Measurements from ENCODE around the gene NECAB3. TPM values are rescaled to one million over a fixed set of nuclear protein-coding genes. Genes with fewer than 3 reads are reported as not detected.

Gene NECAB3
- total and polyA plus RNA-seq, 4 donors: 10.5 to 14.8 (median 11.1) TPM

GRCh38 chr20:33671573-33672288 is 2.5 kb downstream of the NECAB3 start:
- H3K36me3 ChIP-seq (ENCODE audit: control insufficient read depth in 4 of 4, insufficient read depth in 3 of 4, low read depth in 1 of 4, low read length in 3 of 4): peaks cover 0 to 4% (median 0%) of the 10 kb centered on the region in 4 donors
- H3K9ac ChIP-seq (ENCODE audit: low read depth in 1 of 2, low read length in 2 of 2): no peak overlapping the region
- H3K4me1 ChIP-seq (ENCODE audit: control insufficient read depth in 4 of 4, insufficient read depth in 4 of 4, low read length in 3 of 4): peaks cover 7 to 40% (median 19%) of the 10 kb centered on the region in 4 donors
- no peak for TF ChIP-seq FOXA1 (IDR thresholded peaks at IDR 0.05)
- no peak for TF ChIP-seq TAF1 (conservative IDR thresholded peaks at IDR 0.05)
- TF ChIP-seq ATF3 (IDR thresholded peaks at IDR 0.05): no peak
- no peak for TF ChIP-seq CTCF (IDR thresholded peaks at IDR 0.05; ENCODE audit: low read depth, low read length, missing input control)
- TF ChIP-seq RXRA (IDR thresholded peaks at IDR 0.05): no peak
- no peak for TF ChIP-seq FOXA2 (IDR thresholded peaks at IDR 0.05)
- no peak for TF ChIP-seq ZBTB33 (IDR thresholded peaks at IDR 0.05)
- TF ChIP-seq HNF4A (conservative IDR thresholded peaks at IDR 0.05): no peak
- no peak for TF ChIP-seq RAD21 (IDR thresholded peaks at IDR 0.05)
- TF ChIP-seq SP1 (IDR thresholded peaks at IDR 0.05): no peak
- no peak for TF ChIP-seq MAX (IDR thresholded peaks at IDR 0.05)
- no peak for TF ChIP-seq YY1 (IDR thresholded peaks at IDR 0.05)
- no peak for TF ChIP-seq HNF4G (IDR thresholded peaks at IDR 0.05)
- no peak overlapping the region for H3K4me3 ChIP-seq (ENCODE audit: low read depth in 1 of 3, low read length in 3 of 3)
- H3K9me3 ChIP-seq (ENCODE audit: control insufficient read depth in 4 of 4, low read length in 3 of 4): no peaks in the 10 kb centered on the region
- no peak overlapping the region for H3K27ac ChIP-seq (ENCODE audit: low read depth in 1 of 2, low read length in 2 of 2)
- DNase-seq (ENCODE audit: low spot score): no peak
- no peaks in the 10 kb centered on the region for H3K27me3 ChIP-seq (ENCODE audit: control insufficient read depth in 4 of 4, insufficient read depth in 4 of 4, low read length in 3 of 4)
- WGBS: 90% methylated on average over 8 of the region's 8 CpGs

GRCh38 chr20:33670715-33671499 is 3.3 kb downstream of the NECAB3 start:
- Histone ChIP-seq H3K4me1 (ENCODE audit: control insufficient read depth in 4 of 4, insufficient read depth in 4 of 4, low read length in 3 of 4) (peaks cover 7 to 47% (median 23%) of the 10 kb centered on the region in 4 donors), H3K9ac (ENCODE audit: low read depth in 1 of 2, low read length in 2 of 2) (no peak overlapping the region), H3K36me3 (ENCODE audit: control insufficient read depth in 4 of 4, insufficient read depth in 3 of 4, low read depth in 1 of 4, low read length in 3 of 4) (peaks cover 0 to 4% (median 0%) of the 10 kb centered on the region in 4 donors), H3K27ac (ENCODE audit: low read depth in 1 of 2, low read length in 2 of 2) (no peak overlapping the region), H3K9me3 (ENCODE audit: control insufficient read depth in 4 of 4, low read length in 3 of 4) (no peaks in the 10 kb centered on the region), H3K4me3 (ENCODE audit: low read depth in 1 of 3, low read length in 3 of 3) (no peak overlapping the region), H3K27me3 (ENCODE audit: control insufficient read depth in 4 of 4, insufficient read depth in 4 of 4, low read length in 3 of 4) (no peaks in the 10 kb centered on the region)
- no peak for DNase-seq (ENCODE audit: low spot score)
- WGBS: 77% methylated on average over 6 of the region's 6 CpGs
- no peak for TF ChIP-seq CTCF (IDR thresholded peaks at IDR 0.05; ENCODE audit: low read depth, low read length, missing input control)
- TF ChIP-seq NR2F2 (IDR thresholded peaks at IDR 0.05): no peak
- TF ChIP-seq GABPA (IDR thresholded peaks at IDR 0.05 in 1 of 2, conservative IDR thresholded peaks at IDR 0.05 in 1 of 2): no peak
- TF ChIP-seq TAF1 (conservative IDR thresholded peaks at IDR 0.05): no peak
- no peak for TF ChIP-seq FOXA1 (IDR thresholded peaks at IDR 0.05)
- no peak for TF ChIP-seq ATF3 (IDR thresholded peaks at IDR 0.05)
- TF ChIP-seq RXRA (IDR thresholded peaks at IDR 0.05): no peak
- TF ChIP-seq YY1 (IDR thresholded peaks at IDR 0.05): no peak
- TF ChIP-seq REST (IDR thresholded peaks at IDR 0.05): no peak
- TF ChIP-seq ZBTB33 (IDR thresholded peaks at IDR 0.05): no peak
- TF ChIP-seq RAD21 (IDR thresholded peaks at IDR 0.05): no peak
